Kidney epithelial cell (primary cell): ENCODE results near the gene GNG11. TPM values are rescaled to one million over a fixed set of nuclear protein-coding genes. Genes with fewer than 3 reads are reported as not detected.

Source experiments
- DNase-seq: peaks from one replicate; pipeline ENCODE4 v3.0.0-alpha.2; 2010; ENCODE audit warnings: low read depth
- H3K27me3 ChIP-seq: 2 replicates; pipeline ENCODE4 v1.6.0; 2011; ENCODE audit warnings: low read length; ENCODE audit not compliant: control insufficient read depth, insufficient read depth
- H3K36me3 ChIP-seq: 2 replicates; pipeline ENCODE4 v1.5.1; 2011; ENCODE audit warnings: low read length; ENCODE audit not compliant: control insufficient read depth, insufficient read depth
- H3K4me3 ChIP-seq: 2 replicates; pipeline ENCODE4 v1.5.1; 2011; ENCODE audit warnings: low read depth, mild to moderate bottlenecking, control low read depth, low read length
- CTCF ChIP-seq: IDR thresholded peaks from 2 replicates; pipeline ENCODE4 v1.5.1; 2011; ENCODE audit warnings: mild to moderate bottlenecking, moderate library complexity, low read length, control low read depth, inconsistent platforms; ENCODE audit not compliant: insufficient read depth, poor library complexity, severe bottlenecking
- total RNA-seq: library from RNA; depleted of rRNA; stranded (reverse); fragments of >200 nt; gene quantifications from 2 replicates; pipeline ENCODE4 v1.2.3, GENCODE V29; 2015

Gene GNG11
- total RNA-seq, 1 donor from 2014 or later: 12.6 TPM

GRCh38 chr7:93883078-93883916 lies 38.2 kb upstream of the GNG11 start:
- no peaks in the 10 kb centered on the region for H3K27me3 ChIP-seq
- TF ChIP-seq CTCF: no peak
- no peaks in the 10 kb centered on the region for H3K36me3 ChIP-seq
- no peak for DNase-seq
- H3K4me3 ChIP-seq: no peak overlapping the region

- no peak for TF ChIP-seq CTCF
- H3K36me3 ChIP-seq: no peaks in the 10 kb centered on the region
- no peaks in the 10 kb centered on the region for H3K27me3 ChIP-seq
- no peak overlapping the region for H3K4me3 ChIP-seq
- DNase-seq: no peak
Measured at GRCh38 chr7:93883917-93884345, 37.6 kb upstream of the GNG11 start.

- no peak overlapping the region for H3K4me3 ChIP-seq
- DNase-seq: no peak
- no peaks in the 10 kb centered on the region for H3K36me3 ChIP-seq
- no peak for TF ChIP-seq CTCF
- H3K27me3 ChIP-seq: no peaks in the 10 kb centered on the region
Measured at GRCh38 chr7:93884541-93884940, 37.0 kb upstream of the GNG11 start.

- Histone ChIP-seq H3K36me3 (no peaks in the 10 kb centered on the region), H3K27me3 (no peaks in the 10 kb centered on the region), H3K4me3 (peak overlapping the region; percentile 89)
- TF ChIP-seq CTCF: no peak
- DNase-seq: no peak
Measured at GRCh38 chr7:93889261-93889660, 32.3 kb upstream of the GNG11 start.

- no peaks in the 10 kb centered on the region for H3K27me3 ChIP-seq
- no peaks in the 10 kb centered on the region for H3K36me3 ChIP-seq
- TF ChIP-seq CTCF: peak; percentile 5
- no peak for DNase-seq
- H3K4me3 ChIP-seq: peak overlapping the region; percentile 89
Measured at GRCh38 chr7:93890041-93890463, 31.5 kb upstream of the GNG11 start.
